ENCODE results near the gene SP4.

SP4 gene

GRCh38 chr7:21443149-21443841, 15.4 kb downstream of the SP4 start:
- in situ Hi-C loops (cut with MboI; ENCODE audit: low sequenced_read_pairs), result no loop called here

DNA sequence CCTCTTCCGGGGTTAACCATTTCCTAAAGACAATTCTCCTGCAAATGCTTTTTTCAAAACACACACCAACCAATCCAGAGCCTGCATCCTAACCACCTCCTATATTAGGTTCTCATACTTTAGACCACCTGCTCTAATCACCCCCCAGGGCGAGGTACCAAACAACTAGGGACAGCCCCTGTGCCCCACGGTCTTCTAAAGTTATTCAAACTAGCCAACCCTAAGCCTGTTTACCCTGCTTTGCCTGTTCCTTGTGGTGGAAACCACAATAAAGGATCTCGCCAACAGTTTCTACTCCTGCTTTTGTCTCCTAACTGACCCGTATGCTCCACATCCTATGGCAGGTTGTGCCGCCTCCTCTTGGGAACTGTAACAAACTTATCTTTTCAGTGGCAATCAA, 21.1 kb downstream of the SP4 start:
- in situ Hi-C loops (cut with MboI; ENCODE audit: low sequenced_read_pairs), result no loop called here

- in situ Hi-C loops (cut with MboI; ENCODE audit: low sequenced_read_pairs), result no loop called here
Observed at GRCh38 chr7:21450076-21450475, 22.2 kb downstream of the SP4 start.

- in situ Hi-C loops (cut with MboI; ENCODE audit: low sequenced_read_pairs), result no loop called here
Observed at GRCh38 chr7:21450941-21451340, 23.1 kb downstream of the SP4 start.

GRCh38 chr7:21454182-21454581, 26.3 kb downstream of the SP4 start:
- in situ Hi-C loops (cut with MboI; ENCODE audit: low sequenced_read_pairs), result no loop called here

DNA sequence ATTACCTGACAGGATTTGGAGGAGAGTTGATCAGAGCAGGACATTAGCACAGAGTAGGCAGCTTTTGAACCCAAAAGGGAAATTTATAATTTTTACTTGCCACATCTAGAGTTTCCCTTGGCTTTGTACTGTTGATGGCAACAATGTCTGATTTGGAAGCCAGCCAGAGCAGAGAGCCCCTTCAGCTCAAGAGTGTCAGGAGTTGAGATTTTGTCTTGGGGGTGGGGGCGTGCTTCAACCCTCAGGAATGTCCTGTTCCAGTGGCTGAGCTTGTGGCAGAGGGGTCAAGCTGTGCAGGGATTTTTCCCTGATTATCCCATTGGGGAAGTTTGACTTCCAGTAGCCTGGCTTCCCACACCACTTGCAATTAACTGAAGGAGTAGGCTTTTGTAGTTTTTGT, 27.0 kb downstream of the SP4 start:
- in situ Hi-C loops (cut with MboI; ENCODE audit: low sequenced_read_pairs), result no loop called here

DNA sequence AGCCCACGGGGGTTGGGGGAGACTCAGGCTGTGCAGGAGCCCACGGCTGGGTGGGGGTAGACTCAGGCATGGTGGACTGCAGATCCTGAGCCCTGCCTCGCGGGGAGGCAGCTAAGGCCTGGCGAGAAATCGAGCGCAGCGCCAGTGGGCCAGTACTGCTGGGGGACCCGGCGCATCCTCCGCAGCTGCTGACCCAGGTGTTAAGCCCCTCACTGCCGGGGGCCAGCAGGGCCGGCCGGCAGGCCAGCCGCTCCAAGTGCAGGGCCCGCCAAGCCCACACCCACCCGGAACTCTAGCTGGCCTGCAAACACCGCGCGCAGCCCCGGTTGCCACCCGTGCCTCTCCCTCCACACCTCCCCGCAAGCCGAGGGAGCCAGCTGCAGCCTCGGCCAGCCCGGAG, 33.4 kb downstream of the SP4 start:
- in situ Hi-C loops (cut with MboI; ENCODE audit: low sequenced_read_pairs), result no loop called here

DNA sequence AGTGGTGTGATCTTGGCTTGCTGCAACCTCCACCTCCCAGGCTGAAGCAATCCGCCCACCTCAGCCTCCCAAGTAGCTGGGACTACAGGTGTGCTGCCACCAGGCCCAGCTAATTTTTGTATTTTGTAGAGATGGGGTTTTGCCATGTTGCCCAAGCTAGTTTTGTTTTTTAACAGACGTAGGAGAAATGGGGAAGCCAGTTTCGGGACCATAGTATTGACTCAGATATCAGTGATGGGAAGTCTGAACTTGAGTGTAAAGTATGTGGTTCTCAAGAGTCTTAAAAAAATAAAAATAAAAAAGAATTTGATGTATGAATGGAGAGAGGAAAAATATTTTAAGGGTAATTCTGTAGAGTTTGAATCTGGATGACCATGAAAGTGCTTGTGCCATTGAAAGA, 34.2 kb downstream of the SP4 start:
- in situ Hi-C loops (cut with MboI; ENCODE audit: low sequenced_read_pairs), result no loop called here

GRCh38 chr7:21463524-21463923, 35.6 kb downstream of the SP4 start:
- in situ Hi-C loops (cut with MboI; ENCODE audit: low sequenced_read_pairs), result no loop called here

DNA sequence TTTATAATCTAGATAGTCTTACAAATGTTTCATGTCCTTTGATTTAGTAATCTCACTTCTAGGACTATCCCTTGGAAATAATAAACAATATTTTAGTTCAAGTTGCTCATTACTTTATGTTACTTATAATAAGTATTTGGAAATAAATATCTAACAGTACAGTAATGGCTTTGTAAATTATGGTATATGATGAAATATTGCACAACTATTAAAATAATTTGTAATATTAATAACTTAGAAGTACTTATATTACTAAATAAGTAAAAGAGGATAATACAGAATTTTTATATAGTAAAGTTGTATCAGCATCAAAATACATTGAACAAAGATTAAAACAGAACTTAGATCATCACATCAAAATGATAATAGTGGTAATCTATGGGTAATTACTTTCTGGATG, 41.1 kb downstream of the SP4 start:
- in situ Hi-C loops (cut with MboI; ENCODE audit: low sequenced_read_pairs), result no loop called here

DNA sequence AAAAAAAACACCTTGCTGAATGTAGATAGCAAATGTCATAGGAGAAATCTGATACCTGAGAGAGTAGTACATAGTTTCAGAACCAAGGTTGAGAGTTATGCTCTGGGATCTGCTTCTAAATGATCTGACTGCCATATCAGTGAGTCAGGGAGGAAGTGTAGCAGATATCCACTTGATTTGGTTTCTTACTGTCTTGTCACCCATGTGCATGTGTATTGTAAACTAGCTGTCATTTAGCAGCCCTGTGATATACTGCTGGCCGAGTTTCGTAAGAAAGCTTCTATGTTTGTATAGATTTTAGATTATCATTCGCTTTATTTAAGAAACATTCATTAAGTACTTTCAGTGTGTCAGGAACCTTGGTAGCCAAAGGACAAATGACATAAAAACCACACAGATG, 42.0 kb downstream of the SP4 start:
- in situ Hi-C loops (cut with MboI; ENCODE audit: low sequenced_read_pairs), result no loop called here

GRCh38 chr7:21472029-21472428, 44.1 kb downstream of the SP4 start:
- in situ Hi-C loops (cut with MboI; ENCODE audit: low sequenced_read_pairs), result no loop called here

- in situ Hi-C loops (cut with MboI; ENCODE audit: low sequenced_read_pairs), result no loop called here
Observed at GRCh38 chr7:21476429-21476828, 48.5 kb downstream of the SP4 start.

DNA sequence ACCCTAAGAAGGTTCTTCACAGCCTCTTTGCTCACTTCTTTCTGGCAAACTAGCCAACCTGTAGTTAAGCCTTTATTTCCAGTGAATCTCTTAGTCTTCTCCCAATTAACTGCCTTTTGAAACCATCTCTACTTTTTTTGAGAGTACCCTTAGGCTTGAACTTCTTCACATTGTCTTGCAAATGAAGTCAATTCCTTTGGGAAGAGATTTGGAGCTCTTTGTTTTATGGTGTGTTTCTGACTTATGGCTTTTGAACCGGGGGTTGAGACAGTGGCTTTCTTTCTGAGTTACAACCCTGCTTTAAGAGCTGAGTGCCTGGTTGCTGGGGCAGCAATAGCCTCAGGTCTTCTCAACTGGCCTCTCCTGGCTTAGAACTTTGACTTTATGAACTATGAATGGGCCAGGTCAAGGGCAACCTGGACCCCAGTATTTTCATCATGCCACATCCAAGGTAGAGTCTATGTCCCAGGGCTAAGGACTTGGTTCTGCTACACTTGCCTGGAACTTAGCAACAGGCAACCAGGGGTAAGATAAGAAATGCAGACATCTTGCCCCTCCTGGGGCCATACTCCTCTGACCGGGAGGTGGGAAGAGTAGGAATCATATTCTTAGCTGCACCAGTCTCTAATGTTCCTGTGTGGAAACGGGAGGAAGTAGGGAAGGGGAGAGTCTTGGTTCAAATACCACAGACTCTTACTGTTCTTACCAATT, 53.0 kb downstream of the SP4 start:
- in situ Hi-C loops (cut with MboI; ENCODE audit: low sequenced_read_pairs), result no loop called here

- in situ Hi-C loops (cut with MboI; ENCODE audit: low sequenced_read_pairs), result no loop called here
Observed at GRCh38 chr7:21486511-21486910, 58.6 kb downstream of the SP4 start.

GRCh38 chr7:21495731-21496130, 67.8 kb downstream of the SP4 start:
- in situ Hi-C loops (cut with MboI; ENCODE audit: low sequenced_read_pairs), result no loop called here

- in situ Hi-C loops (cut with MboI; ENCODE audit: low sequenced_read_pairs), result no loop called here
Observed at GRCh38 chr7:21497072-21497471, 69.2 kb downstream of the SP4 start.

GRCh38 chr7:21500117-21500832, 72.4 kb downstream of the SP4 start:
- in situ Hi-C loops (cut with MboI; ENCODE audit: low sequenced_read_pairs), result loop anchor here (25.0 kb wide), 1 partner anchor 238 kb away; no protein-coding TSS in a partner anchor

DNA sequence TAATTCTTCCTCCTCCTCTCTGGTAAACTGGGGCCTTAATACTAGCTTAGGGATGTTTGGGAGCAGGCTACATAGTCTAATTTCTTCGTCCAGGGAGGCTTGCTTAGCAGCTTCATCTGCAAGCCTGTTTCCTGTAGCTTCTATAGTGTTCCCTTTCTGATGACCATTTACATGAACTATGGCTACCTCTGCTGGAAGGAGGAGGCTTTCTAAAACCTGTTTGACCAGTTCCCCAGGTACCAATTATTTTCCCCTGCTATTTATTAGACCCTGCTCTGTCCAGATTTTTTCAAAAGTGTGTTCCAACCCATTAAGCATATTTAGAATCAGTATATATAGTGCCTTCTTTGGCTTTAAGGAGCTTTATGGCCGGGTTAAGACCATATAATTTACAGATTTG, 76.1 kb downstream of the SP4 start:
- in situ Hi-C loops (cut with MboI; ENCODE audit: low sequenced_read_pairs), result loop anchor here (25.0 kb wide), 1 partner anchor 242 kb away; no protein-coding TSS in a partner anchor

DNA sequence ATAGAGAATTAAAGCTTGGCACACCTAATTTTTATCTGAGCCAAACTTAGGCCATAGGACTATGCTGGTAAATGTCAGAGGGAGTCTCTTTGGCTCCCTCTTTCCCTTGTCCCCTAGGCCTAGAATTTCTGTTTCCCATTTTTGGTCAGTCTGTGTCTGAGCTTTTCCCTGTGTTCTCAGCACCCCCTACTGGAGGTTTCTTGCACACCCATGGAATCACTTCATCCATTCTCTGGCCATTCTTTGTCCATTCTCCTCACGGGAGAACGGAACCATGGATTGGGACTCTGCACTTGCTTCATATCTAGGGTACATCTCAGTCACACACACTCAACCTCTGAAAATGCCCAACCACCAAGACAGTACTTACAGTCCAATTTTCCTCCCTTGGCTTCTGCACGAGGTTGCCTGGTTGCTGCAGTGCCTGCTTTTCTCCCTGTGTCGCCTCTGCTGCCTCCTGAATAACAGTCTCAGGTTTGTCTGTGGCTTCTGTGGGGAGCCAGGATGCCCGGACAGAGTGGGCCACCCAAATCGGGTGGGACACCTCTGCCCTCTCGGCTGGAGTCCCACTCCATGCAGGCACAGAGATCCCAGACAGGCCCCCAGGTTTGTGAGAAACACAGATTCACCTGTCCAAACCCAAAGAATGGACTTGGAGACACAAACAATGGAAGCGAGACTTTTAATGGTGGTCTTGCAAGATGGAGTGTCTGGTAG, 79.9 kb downstream of the SP4 start:
- in situ Hi-C loops (cut with MboI; ENCODE audit: low sequenced_read_pairs), result loop anchor here (25.0 kb wide), 1 partner anchor 245 kb away; no protein-coding TSS in a partner anchor

- in situ Hi-C loops (cut with MboI; ENCODE audit: low sequenced_read_pairs), result loop anchor here (25.0 kb wide), 1 partner anchor 246 kb away; no protein-coding TSS in a partner anchor
Observed at GRCh38 chr7:21508538-21508937, 80.7 kb downstream of the SP4 start.
